BJ (cell line): ENCODE data around the gene SH3BP4. TPM values are rescaled to one million over a fixed set of nuclear protein-coding genes. Genes with fewer than 3 reads are reported as not detected.

ENCODE experiments used
- CTCF ChIA-PET: fragments of 350-600 bp; formaldehyde crosslinking; extraction: SDS; loops from one replicate; lab custom pipeline; 2021; ENCODE audit warnings: antibody characterized with exemption, inconsistent platforms; lab: Yijun Ruan, JAX
- POLR2A ChIA-PET: fragments of 300-600 bp; sonication (Branson Sonifier 250); formaldehyde crosslinking; extraction: SDS; loops from one replicate; lab custom pipeline; 2021; ENCODE audit warnings: antibody characterized with exemption; lab: Charles Lee
- DNase-seq: peaks from one replicate; pipeline ENCODE4 v3.0.0-alpha.2; 2011; ENCODE audit warnings: low read depth
- H3K27me3 ChIP-seq: 2 replicates; pipeline ENCODE4 v1.6.0; 2011; ENCODE audit warnings: low read length; ENCODE audit not compliant: control insufficient read depth, insufficient read depth
- H3K36me3 ChIP-seq: 2 replicates; pipeline ENCODE4 v1.5.1; 2011; ENCODE audit warnings: low read length; ENCODE audit not compliant: control insufficient read depth, insufficient read depth
- H3K4me3 ChIP-seq: 2 replicates; pipeline ENCODE4 v1.5.1; 2011; ENCODE audit warnings: low read depth, mild to moderate bottlenecking, control low read depth, low read length
- polyA plus RNA-seq: library from polyadenylated mRNA; depleted of rRNA; stranded (reverse); fragments of >200 nt; gene quantifications from 2 replicates; pipeline ENCODE4 v1.2.3, GENCODE V29; 2011
- TF ChIP-seq, protein P1 (sequence below): IDR thresholded peaks from 2 replicates; pipeline ENCODE4 v1.5.1; 2011; ENCODE audit warnings: low read depth, mild to moderate bottlenecking, control low read depth, inconsistent platforms, low read length, moderate library complexity; ENCODE audit not compliant: insufficient read depth

Gene SH3BP4
- polyA plus RNA-seq, 1 experiment, result 106 TPM

DNA sequence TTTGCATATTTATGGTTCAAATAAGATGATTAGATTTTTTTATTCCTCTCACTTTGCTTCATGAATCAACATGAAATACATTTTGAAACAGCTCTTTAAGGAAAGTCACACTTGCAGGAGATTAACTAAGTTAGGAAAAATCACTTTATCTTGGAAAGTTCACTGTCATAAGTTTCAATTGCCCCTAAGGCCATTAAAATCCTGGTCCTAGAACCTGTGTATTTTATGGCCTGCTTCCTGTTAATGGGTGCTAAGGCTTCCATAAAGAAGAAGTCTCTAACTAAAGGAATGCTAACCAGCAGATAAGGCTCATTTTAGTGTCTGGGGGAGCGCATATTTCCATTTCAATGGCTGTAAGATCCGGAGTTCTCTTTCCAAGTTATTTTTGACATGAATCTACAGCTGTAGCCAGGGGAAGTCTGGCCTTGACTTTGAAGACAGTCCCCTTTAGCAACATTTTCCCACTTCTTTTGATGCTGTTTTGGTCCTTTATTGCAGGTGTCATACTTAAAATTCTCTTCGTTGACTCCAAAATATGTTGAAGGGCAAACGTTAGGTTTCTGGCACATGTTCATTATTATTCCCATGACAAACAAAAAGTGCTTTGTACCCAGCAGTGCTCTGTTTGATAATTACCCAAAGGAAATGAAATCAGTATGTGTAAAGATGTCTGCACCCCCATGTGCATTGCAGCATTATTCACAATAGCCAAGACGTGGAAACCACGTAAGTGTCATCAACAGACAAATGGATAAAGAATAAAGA lies 34.4 kb upstream of the SH3BP4 start:
- CTCF ChIA-PET, result no interaction called here
- Histone ChIP-seq H3K27me3 (no peaks in the 10 kb centered on the region), H3K36me3 (no peaks in the 10 kb centered on the region), H3K4me3 (no peak overlapping the region)
- no peak for DNase-seq
- TF ChIP-seq, protein P1, sequence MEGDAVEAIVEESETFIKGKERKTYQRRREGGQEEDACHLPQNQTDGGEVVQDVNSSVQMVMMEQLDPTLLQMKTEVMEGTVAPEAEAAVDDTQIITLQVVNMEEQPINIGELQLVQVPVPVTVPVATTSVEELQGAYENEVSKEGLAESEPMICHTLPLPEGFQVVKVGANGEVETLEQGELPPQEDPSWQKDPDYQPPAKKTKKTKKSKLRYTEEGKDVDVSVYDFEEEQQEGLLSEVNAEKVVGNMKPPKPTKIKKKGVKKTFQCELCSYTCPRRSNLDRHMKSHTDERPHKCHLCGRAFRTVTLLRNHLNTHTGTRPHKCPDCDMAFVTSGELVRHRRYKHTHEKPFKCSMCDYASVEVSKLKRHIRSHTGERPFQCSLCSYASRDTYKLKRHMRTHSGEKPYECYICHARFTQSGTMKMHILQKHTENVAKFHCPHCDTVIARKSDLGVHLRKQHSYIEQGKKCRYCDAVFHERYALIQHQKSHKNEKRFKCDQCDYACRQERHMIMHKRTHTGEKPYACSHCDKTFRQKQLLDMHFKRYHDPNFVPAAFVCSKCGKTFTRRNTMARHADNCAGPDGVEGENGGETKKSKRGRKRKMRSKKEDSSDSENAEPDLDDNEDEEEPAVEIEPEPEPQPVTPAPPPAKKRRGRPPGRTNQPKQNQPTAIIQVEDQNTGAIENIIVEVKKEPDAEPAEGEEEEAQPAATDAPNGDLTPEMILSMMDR, result no peak
- POLR2A ChIA-PET, result no interaction called here

DNA sequence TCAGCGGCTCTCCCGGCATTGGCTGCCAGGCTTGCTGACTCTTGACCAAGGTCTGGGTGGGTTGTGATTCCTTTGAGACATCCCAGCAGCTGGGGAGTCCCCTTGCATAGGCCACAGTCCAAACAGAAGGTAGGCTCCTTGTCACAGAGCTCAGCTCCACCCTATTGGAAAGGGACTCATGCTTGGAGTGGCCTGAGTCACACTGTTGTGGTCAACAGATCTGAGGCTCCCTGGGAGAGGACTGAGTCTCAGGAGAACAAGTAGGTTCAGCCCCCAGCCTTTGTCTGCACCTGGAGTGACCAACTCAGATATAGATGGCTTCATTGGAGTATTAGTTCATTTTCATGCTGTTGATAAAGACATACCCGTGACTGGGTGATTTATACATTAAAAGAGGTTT lies 32.1 kb upstream of the SH3BP4 start:
- ChIA-PET POLR2A (no interaction called here), CTCF (interaction anchor here (1.7 kb wide), 1 partner anchor 11 kb away, joined by 5 read pairs; no protein-coding TSS in a partner anchor)
- Histone ChIP-seq H3K27me3 (no peaks in the 10 kb centered on the region), H3K36me3 (no peaks in the 10 kb centered on the region), H3K4me3 (no peak overlapping the region)
- TF ChIP-seq, protein P1, result no peak
- DNase-seq, result no peak

GRCh38 chr2:234920836-234921235 lies 31.0 kb upstream of the SH3BP4 start:
- TF ChIP-seq, protein P1, result no peak
- Histone ChIP-seq H3K4me3 (no peak overlapping the region), H3K36me3 (no peaks in the 10 kb centered on the region), H3K27me3 (no peaks in the 10 kb centered on the region)
- DNase-seq, result no peak
- CTCF ChIA-PET, result no interaction called here
- POLR2A ChIA-PET, result no interaction called here

GRCh38 chr2:234929002-234929401 lies 22.8 kb upstream of the SH3BP4 start:
- DNase-seq, result no peak
- TF ChIP-seq, protein P1, result no peak
- H3K27me3 ChIP-seq, result no peaks in the 10 kb centered on the region; the same call in 1 of the 2 replicates
- CTCF ChIA-PET, result interaction anchor here (1.1 kb wide), 1 partner anchor 952 kb away, joined by 3 read pairs; no protein-coding TSS in a partner anchor
- no peak overlapping the region for H3K4me3 ChIP-seq
- no peaks in the 10 kb centered on the region for H3K36me3 ChIP-seq
- POLR2A ChIA-PET, result no interaction called here

- DNase-seq, result no peak
- Histone ChIP-seq H3K4me3 (no peak overlapping the region), H3K27me3 (no peaks in the 10 kb centered on the region; the same call in 1 of the 2 replicates), H3K36me3 (no peaks in the 10 kb centered on the region)
- TF ChIP-seq, protein P1, result no peak
- POLR2A ChIA-PET, result no interaction called here
- CTCF ChIA-PET, result interaction anchor here (0.8 to 1.4 kb wide), 2 partner anchors 11 to 176 kb away, joined by 3 to 5 read pairs; no protein-coding TSS in a partner anchor
Measured at GRCh38 chr2:234930397-234930796, 21.4 kb upstream of the SH3BP4 start.
